Measurements from ENCODE around the gene CXorf49. TPM values are rescaled to one million over a fixed set of nuclear protein-coding genes. Genes with fewer than 3 reads are reported as not detected.
"Not testable (repeated sequence)": the region's sequence is repeated elsewhere in the genome, so short reads cannot be mapped to it uniquely, and the experiment has no call there.

Gene CXorf49
- total RNA-seq (ENCODE audit: low replicate concordance) = not detected in 2 replicates
- long read RNA-seq = 0 reads

DNA sequence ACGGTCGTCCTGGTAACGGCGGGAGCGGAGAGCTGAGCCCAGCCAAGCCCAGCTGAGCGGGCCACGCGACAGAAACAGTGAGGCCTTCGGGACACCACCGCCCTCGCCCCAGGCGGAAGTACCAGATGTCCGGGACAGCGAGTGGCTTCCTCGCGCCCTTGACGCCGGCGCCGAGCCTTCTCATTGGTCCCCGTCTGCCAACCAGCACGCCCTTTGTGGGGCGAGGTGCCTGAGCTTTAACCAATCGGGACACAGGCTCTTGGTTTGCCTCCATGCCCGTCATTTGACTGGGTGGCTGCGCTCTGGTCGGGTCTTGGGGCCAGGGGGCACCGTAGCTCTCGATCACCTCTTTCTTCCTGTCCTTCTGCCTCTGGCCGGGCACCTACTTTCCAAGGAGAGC is at the start of gene CXorf49:
Gene CXorf49, minus strand, starts transcription at position 101 of the 400 bp plus-strand sequence. CDS start 134 bp downstream, outside the sequence.
- H3K27me3 Mint-ChIP-seq; H3K27ac Mint-ChIP-seq; H3K36me3 Mint-ChIP-seq; DNase-seq (ENCODE audit: extremely low spot score, unreplicated experiment); H3K4me1 Mint-ChIP-seq (ENCODE audit: unreplicated experiment); H3K4me3 Mint-ChIP-seq; H3K9me3 Mint-ChIP-seq: not testable (repeated sequence)

DNA sequence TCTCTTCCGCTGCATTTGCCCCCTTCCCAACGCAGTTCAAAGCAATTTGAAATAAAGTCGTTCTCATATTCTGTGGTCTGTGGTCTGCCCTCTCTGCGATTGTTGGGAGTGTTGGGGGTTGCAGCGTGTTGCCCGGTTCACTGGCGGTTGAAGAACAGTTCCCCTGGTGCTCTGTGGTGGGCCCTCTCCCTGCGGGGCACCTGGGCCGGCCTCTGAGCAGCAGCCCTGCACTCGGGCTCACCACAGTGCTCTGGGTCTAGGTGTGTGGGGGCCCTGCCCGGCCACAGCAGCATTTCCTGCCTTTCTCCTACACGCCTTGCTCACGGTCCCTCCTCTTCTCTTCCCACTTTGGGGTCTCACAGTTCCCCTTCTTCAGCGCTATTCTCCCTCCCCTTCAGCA is 49.0 kb upstream of the CXorf49 start:
- H3K27me3 Mint-ChIP-seq; H3K9me3 Mint-ChIP-seq; DNase-seq (ENCODE audit: extremely low spot score, unreplicated experiment); H3K36me3 Mint-ChIP-seq; H3K27ac Mint-ChIP-seq; H3K4me3 Mint-ChIP-seq; H3K4me1 Mint-ChIP-seq (ENCODE audit: unreplicated experiment): not testable (repeated sequence)

DNA sequence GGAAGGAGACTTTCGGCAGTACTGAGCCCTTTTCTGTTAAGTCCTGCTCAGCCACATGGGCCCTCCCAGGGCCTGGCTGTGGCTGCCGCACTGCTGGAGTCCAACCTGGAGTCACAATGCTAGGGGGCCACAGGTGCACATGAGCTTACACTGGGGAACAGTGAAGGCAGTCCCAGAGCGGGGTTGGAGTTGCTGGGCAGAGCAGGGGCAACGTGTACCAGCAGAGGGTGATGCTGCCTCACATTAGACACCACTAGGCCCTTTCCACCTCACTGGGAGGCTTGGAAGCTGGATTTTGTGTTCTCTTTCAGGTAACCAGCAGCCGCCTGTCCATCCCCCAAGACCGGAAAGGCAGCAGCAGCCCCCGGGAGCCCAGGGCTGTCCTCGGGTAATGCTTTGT is 47.5 kb upstream of the CXorf49 start:
- H3K27ac Mint-ChIP-seq; DNase-seq (ENCODE audit: extremely low spot score, unreplicated experiment); H3K27me3 Mint-ChIP-seq; H3K36me3 Mint-ChIP-seq; H3K9me3 Mint-ChIP-seq; H3K4me3 Mint-ChIP-seq; H3K4me1 Mint-ChIP-seq (ENCODE audit: unreplicated experiment): not testable (repeated sequence)

DNA sequence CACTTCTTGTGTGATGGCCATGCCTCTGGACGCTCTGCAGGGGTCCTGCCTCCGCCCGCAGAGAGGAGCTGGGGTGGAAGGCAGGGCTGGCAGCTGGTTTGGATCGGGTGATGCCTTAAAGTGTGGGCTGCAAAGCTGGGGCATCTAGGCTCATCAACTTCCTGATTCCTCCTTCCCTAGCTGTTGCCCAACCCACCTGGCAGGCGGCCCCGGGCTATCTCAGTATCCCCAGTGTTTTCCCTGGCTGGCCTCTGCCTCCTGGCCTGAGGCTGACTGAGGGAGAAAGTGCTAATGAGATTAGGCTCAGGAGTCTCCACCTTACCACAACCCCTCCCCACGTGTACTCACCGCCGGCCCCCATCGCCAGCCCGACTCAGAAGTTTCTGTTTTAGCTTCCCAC is 46.7 kb upstream of the CXorf49 start:
- not testable (repeated sequence) for H3K36me3 Mint-ChIP-seq; H3K27me3 Mint-ChIP-seq; H3K4me3 Mint-ChIP-seq; H3K4me1 Mint-ChIP-seq (ENCODE audit: unreplicated experiment); H3K9me3 Mint-ChIP-seq; DNase-seq (ENCODE audit: extremely low spot score, unreplicated experiment); H3K27ac Mint-ChIP-seq

DNA sequence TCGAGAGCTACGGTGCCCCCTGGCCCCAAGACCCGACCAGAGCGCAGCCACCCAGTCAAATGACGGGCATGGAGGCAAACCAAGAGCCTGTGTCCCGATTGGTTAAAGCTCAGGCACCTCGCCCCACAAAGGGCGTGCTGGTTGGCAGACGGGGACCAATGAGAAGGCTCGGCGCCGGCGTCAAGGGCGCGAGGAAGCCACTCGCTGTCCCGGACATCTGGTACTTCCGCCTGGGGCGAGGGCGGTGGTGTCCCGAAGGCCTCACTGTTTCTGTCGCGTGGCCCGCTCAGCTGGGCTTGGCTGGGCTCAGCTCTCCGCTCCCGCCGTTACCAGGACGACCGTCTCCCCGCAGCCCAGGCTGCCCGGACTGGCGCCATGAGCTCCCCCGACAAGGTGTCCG is 45.0 kb upstream of the CXorf49 start, which contains the start of gene CXorf49B:
Gene CXorf49B, plus strand, starts transcription at position 301 of the 400 bp plus-strand sequence. Its CDS starts 75 bp downstream, at position 376.
- not testable (repeated sequence) for H3K4me3 Mint-ChIP-seq; H3K27me3 Mint-ChIP-seq; DNase-seq (ENCODE audit: extremely low spot score, unreplicated experiment); H3K27ac Mint-ChIP-seq; H3K9me3 Mint-ChIP-seq; H3K4me1 Mint-ChIP-seq (ENCODE audit: unreplicated experiment); H3K36me3 Mint-ChIP-seq

DNA sequence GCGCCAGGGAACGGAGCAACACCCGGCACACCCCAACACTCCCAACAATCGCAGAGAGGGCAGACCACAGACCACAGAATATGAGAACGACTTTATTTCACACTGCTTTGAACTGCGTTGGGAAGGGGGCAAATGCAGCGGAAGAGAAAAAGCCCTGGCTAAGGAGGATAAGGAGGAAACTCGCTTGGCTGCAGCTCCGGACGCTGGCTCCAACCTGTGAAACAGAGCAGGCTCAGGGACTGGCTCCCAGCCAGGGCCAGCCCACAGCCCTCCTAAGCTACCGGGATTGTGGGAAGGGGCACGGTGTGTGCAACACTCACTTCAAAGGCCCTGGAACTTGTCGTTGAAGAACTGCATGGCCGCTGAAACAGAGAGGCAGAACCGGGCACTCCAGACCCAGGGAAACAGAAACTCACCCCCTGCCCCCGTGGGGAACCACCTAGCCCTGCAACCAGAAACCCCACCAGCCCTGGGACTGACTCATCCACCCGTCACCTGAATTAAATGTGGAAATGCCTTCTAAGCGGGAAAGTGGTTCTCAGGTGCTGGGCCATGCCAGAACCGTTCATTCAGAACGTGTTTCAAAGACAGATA is 42.7 kb upstream of the CXorf49 start:
- not testable (repeated sequence) for H3K4me3 Mint-ChIP-seq; DNase-seq (ENCODE audit: extremely low spot score, unreplicated experiment); H3K4me1 Mint-ChIP-seq (ENCODE audit: unreplicated experiment); H3K36me3 Mint-ChIP-seq; H3K27ac Mint-ChIP-seq; H3K9me3 Mint-ChIP-seq; H3K27me3 Mint-ChIP-seq

DNA sequence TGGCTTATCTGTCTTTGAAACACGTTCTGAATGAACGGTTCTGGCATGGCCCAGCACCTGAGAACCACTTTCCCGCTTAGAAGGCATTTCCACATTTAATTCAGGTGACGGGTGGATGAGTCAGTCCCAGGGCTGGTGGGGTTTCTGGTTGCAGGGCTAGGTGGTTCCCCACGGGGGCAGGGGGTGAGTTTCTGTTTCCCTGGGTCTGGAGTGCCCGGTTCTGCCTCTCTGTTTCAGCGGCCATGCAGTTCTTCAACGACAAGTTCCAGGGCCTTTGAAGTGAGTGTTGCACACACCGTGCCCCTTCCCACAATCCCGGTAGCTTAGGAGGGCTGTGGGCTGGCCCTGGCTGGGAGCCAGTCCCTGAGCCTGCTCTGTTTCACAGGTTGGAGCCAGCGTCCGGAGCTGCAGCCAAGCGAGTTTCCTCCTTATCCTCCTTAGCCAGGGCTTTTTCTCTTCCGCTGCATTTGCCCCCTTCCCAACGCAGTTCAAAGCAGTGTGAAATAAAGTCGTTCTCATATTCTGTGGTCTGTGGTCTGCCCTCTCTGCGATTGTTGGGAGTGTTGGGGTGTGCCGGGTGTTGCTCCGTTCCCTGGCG is 2.3 kb upstream of the CXorf49 start:
- H3K27ac Mint-ChIP-seq; H3K4me1 Mint-ChIP-seq (ENCODE audit: unreplicated experiment); DNase-seq (ENCODE audit: extremely low spot score, unreplicated experiment); H3K27me3 Mint-ChIP-seq; H3K4me3 Mint-ChIP-seq; H3K36me3 Mint-ChIP-seq; H3K9me3 Mint-ChIP-seq: not testable (repeated sequence)

DNA sequence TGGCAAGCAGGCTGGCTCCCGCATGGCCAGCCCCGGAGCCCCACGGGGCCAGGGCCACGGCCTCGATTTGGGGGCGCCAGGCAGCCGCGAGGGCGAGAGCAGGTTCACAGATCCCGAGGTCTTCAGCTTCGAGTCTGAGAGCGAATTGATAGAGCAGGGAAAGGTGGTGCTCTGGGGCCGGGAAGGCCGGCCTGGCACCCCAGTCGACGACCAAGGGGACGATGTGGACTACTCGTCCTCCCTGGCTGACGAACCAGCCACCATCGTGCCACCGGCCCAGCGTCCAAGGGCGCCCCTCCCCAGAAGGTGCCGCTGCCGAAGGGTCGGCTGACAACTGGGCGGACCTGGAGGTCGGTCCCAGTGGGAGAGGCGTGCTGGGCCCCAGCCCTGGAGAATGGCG is 1.1 kb upstream of the CXorf49 start:
- H3K9me3 Mint-ChIP-seq; H3K4me1 Mint-ChIP-seq (ENCODE audit: unreplicated experiment); H3K27me3 Mint-ChIP-seq; H3K27ac Mint-ChIP-seq; H3K36me3 Mint-ChIP-seq; H3K4me3 Mint-ChIP-seq: not testable (repeated sequence)
- DNase-seq (ENCODE audit: extremely low spot score, unreplicated experiment) = peak; percentile 58

DNA sequence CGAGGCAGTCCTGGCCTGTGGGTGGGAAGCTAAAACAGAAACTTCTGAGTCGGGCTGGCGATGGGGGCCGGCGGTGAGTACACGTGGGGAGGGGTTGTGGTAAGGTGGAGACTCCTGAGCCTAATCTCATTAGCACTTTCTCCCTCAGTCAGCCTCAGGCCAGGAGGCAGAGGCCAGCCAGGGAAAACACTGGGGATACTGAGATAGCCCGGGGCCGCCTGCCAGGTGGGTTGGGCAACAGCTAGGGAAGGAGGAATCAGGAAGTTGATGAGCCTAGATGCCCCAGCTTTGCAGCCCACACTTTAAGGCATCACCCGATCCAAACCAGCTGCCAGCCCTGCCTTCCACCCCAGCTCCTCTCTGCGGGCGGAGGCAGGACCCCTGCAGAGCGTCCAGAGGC is 1.8 kb downstream of the CXorf49 start:
- H3K36me3 Mint-ChIP-seq; H3K4me1 Mint-ChIP-seq (ENCODE audit: unreplicated experiment): not testable (repeated sequence)

DNA sequence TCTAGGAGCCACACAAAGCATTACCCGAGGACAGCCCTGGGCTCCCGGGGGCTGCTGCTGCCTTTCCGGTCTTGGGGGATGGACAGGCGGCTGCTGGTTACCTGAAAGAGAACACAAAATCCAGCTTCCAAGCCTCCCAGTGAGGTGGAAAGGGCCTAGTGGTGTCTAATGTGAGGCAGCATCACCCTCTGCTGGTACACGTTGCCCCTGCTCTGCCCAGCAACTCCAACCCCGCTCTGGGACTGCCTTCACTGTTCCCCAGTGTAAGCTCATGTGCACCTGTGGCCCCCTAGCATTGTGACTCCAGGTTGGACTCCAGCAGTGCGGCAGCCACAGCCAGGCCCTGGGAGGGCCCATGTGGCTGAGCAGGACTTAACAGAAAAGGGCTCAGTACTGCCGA is 2.5 kb downstream of the CXorf49 start:
- H3K27ac Mint-ChIP-seq; H3K36me3 Mint-ChIP-seq; DNase-seq (ENCODE audit: extremely low spot score, unreplicated experiment): not testable (repeated sequence)

More for the DNA sequence above, 1.8 kb downstream of the CXorf49 start:
- H3K27ac Mint-ChIP-seq; H3K9me3 Mint-ChIP-seq; H3K27me3 Mint-ChIP-seq; DNase-seq (ENCODE audit: extremely low spot score, unreplicated experiment); H3K4me3 Mint-ChIP-seq: not testable (repeated sequence)

DNA sequence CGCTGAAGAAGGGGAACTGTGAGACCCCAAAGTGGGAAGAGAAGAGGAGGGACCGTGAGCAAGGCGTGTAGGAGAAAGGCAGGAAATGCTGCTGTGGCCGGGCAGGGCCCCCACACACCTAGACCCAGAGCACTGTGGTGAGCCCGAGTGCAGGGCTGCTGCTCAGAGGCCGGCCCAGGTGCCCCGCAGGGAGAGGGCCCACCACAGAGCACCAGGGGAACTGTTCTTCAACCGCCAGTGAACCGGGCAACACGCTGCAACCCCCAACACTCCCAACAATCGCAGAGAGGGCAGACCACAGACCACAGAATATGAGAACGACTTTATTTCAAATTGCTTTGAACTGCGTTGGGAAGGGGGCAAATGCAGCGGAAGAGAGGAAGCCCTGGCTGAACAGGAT is 4.0 kb downstream of the CXorf49 start:
- not testable (repeated sequence) for H3K4me1 Mint-ChIP-seq (ENCODE audit: unreplicated experiment); H3K27ac Mint-ChIP-seq; H3K27me3 Mint-ChIP-seq; DNase-seq (ENCODE audit: extremely low spot score, unreplicated experiment); H3K36me3 Mint-ChIP-seq; H3K9me3 Mint-ChIP-seq; H3K4me3 Mint-ChIP-seq

More for the DNA sequence above, 2.5 kb downstream of the CXorf49 start:
- not testable (repeated sequence) for H3K9me3 Mint-ChIP-seq; H3K4me1 Mint-ChIP-seq (ENCODE audit: unreplicated experiment); H3K4me3 Mint-ChIP-seq; H3K27me3 Mint-ChIP-seq

DNA sequence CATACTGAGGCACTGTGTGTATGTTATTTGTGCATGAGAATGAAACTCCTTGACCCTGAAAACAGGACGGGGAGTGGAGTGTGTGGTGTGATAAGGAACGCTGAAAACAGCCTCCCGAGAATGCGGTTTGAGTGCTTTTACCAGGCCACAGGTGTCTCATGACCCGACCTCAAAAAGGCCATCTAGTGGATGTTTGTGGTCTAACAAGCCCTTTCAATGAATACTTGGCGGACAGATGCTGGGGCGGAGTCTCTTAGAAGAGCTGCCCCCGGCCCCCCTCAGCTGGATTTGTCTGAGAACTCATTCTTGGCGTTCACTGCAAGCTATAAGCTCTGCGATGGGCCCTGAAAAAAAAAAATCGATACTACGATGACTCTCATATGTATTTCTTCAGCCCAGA is 15.2 kb downstream of the CXorf49 start:
- H3K4me1 Mint-ChIP-seq (ENCODE audit: unreplicated experiment); DNase-seq (ENCODE audit: extremely low spot score, unreplicated experiment); H3K36me3 Mint-ChIP-seq; H3K9me3 Mint-ChIP-seq; H3K27me3 Mint-ChIP-seq; H3K27ac Mint-ChIP-seq; H3K4me3 Mint-ChIP-seq: not testable (repeated sequence)

DNA sequence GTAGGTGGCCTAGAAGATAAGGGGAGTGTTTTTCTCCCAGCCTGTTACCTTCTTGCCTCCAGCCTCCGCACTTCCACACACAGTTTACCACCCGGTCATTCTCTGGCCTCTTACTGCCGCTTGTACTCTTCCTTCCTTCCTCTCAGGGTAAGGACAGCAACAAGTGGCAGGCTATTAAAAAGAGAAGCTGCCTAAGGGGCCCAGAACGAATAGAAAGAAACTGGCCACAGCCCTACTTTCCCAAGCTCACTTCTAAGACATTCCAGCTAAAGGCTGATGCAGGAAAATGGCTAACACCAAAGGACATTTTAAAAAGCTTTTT is 19.1 kb downstream of the CXorf49 start:
- H3K4me3 Mint-ChIP-seq; H3K36me3 Mint-ChIP-seq; H3K27ac Mint-ChIP-seq; H3K9me3 Mint-ChIP-seq; DNase-seq (ENCODE audit: extremely low spot score, unreplicated experiment); H3K27me3 Mint-ChIP-seq; H3K4me1 Mint-ChIP-seq (ENCODE audit: unreplicated experiment): not testable (repeated sequence)

DNA sequence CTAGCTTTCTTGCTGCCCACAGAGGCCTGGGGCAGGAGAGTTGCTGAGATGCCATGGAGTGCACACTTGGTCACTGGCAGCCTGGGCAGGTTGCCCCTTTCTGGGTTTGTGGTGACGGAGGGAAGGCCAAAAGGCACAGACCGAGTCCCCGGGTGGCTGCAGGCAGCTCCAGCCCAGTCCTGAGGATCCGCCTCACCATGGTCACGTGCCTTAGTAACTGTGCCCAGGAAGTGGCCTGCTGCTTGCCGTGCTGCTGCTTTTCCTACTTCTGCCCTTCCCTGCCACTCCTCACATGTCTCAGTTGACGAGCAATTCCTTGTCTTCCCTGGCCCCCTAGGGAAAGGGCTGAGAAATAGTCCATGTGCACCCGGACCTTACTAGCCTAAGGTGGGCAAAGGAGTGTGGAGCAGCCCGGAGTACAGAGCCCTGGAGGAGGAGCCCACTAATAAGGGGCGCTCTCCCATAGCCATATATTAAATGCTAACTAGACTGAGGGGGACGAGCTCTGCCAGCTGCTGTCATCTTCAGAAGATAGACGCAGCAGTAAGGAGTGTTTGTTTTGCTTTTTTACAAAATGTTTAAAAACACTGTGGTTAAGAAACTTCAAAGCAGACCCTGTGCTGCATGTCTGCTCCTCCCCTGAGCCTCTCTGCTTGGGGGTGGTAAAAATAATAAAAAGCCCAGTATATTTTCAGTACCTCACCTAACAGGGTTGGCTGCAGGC is 19.6 kb downstream of the CXorf49 start:
- not testable (repeated sequence) for H3K9me3 Mint-ChIP-seq; H3K4me3 Mint-ChIP-seq; H3K27me3 Mint-ChIP-seq; H3K4me1 Mint-ChIP-seq (ENCODE audit: unreplicated experiment); H3K36me3 Mint-ChIP-seq; DNase-seq (ENCODE audit: extremely low spot score, unreplicated experiment); H3K27ac Mint-ChIP-seq

Data from type B pancreatic cell (in vitro differentiated cells).